Measurements from ENCODE around the gene PRDM16.

DNA sequence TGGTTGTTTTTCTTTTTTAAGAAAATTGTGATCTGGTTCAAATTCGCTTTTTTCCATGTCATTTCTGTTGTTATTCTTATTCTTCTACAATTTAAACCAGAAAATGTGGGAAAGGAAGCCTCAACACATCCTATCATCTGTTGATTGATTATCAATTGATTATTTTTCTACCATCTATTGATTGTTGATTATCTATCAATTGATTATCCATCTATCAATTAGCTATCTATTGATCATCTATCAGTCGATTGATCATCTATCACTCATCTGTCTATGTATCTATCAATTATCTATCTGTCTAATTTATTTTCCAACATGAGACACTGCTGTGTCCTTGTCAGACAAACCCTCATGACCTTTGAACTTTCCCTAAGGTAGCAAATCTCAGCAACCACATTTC lies 249.3 kb downstream of the PRDM16 start:
- TF ChIP-seq, protein P1, sequence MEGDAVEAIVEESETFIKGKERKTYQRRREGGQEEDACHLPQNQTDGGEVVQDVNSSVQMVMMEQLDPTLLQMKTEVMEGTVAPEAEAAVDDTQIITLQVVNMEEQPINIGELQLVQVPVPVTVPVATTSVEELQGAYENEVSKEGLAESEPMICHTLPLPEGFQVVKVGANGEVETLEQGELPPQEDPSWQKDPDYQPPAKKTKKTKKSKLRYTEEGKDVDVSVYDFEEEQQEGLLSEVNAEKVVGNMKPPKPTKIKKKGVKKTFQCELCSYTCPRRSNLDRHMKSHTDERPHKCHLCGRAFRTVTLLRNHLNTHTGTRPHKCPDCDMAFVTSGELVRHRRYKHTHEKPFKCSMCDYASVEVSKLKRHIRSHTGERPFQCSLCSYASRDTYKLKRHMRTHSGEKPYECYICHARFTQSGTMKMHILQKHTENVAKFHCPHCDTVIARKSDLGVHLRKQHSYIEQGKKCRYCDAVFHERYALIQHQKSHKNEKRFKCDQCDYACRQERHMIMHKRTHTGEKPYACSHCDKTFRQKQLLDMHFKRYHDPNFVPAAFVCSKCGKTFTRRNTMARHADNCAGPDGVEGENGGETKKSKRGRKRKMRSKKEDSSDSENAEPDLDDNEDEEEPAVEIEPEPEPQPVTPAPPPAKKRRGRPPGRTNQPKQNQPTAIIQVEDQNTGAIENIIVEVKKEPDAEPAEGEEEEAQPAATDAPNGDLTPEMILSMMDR (IDR thresholded peaks at IDR 0.05) = no peak
- TF ChIP-seq POLR2AphosphoS5 (IDR thresholded peaks at IDR 0.05; ENCODE audit: low read depth, low read length) = no peak
- no peak for TF ChIP-seq SIN3A (IDR thresholded peaks at IDR 0.05; ENCODE audit: borderline replicate concordance, insufficient read depth, low read depth, low read length)
- TF ChIP-seq TCF7L2 (IDR thresholded peaks at IDR 0.05; ENCODE audit: low read depth, low read length) = no peak
